Upper lobe of left lung (tissue), 6 donors: ENCODE data around the gene KMT2C. TPM values are rescaled to one million over a fixed set of nuclear protein-coding genes. Genes with fewer than 3 reads are reported as not detected.

Experiments
- ATAC-seq, 2 donors: fragments of 200-7000 bp; cut with Tn5 transposase; one replicate each; pipeline ENCODE4 v1.9.1; 2022; ENCODE audit warnings: mild to moderate bottlenecking in 2 of 2, moderate library complexity in 2 of 2; ENCODE audit not compliant: low FRiP score in 2 of 2
- DNase-seq, 2 donors: peaks; one replicate each; pipeline ENCODE4 v3.0.0-alpha.2; 2019 to 2020
- H3K27ac ChIP-seq, 4 donors: fragments of 200-600 bp; sonication (generic); one replicate each; pipeline ENCODE4 v1.5.1; 2016 to 2019
- H3K27me3 ChIP-seq, 4 donors: fragments of 200-600 bp; sonication (generic); one replicate each; pipeline ENCODE4 v1.5.1; 2017 to 2019
- H3K36me3 ChIP-seq, 4 donors: fragments of 200-600 bp; sonication (generic); one replicate each; pipeline ENCODE4 v1.5.1; 2016 to 2019
- H3K4me1 ChIP-seq, 4 donors: fragments of 200-600 bp; sonication (generic); one replicate each; pipeline ENCODE4 v1.5.1; 2018 to 2019
- H3K4me3 ChIP-seq, 4 donors: fragments of 200-600 bp; sonication (generic); one replicate each; pipeline ENCODE4 v1.5.1; 2017 to 2019; ENCODE audit warnings: mild to moderate bottlenecking in 2 of 4, moderate library complexity in 1 of 4
- H3K9me3 ChIP-seq, 4 donors: fragments of 200-600 bp; sonication (generic); one replicate each; pipeline ENCODE4 v1.5.1; 2018 to 2019
- EP300 ChIP-seq, 4 donors: sonication (generic); formaldehyde crosslinking; IDR thresholded peaks; one replicate each; pipeline ENCODE4 v1.5.1; 2017; ENCODE audit warnings: antibody characterized with exemption in 4 of 4, control low read depth in 2 of 4
- POLR2A ChIP-seq, 4 donors: fragments of 450-650 bp; IDR thresholded peaks; one replicate each; pipeline ENCODE4 v1.5.1; 2016 to 2017; ENCODE audit warnings: antibody characterized with exemption in 4 of 4, mild to moderate bottlenecking in 2 of 4
- POLR2AphosphoS5 ChIP-seq, 2 donors: sonication (generic); formaldehyde crosslinking; IDR thresholded peaks; one replicate each; pipeline ENCODE4 v1.5.1; 2017; ENCODE audit warnings: antibody characterized with exemption in 2 of 2
- WGBS, 2 donors: methylation state at CpG; one replicate each; pipeline ENCODE4 v1.1.5; 2017 to 2018; 5-methylcytosine and 5-hydroxymethylcytosine counted together
- total RNA-seq, 6 donors: library from RNA; depleted of rRNA in 4 of 6; stranded (reverse); fragments of >200 nt in 4 of 6; gene quantifications; one replicate each; pipeline versions ENCODE4 v1.1.0 to v1.2.1, GENCODE V29; 2016 to 2021
- TF ChIP-seq, protein P1 (sequence below), 6 experiments: fragments of 450-650 bp in 4 of 6; fragments of 200-600 bp in 2 of 6; sonication (generic) in 2 of 6; IDR thresholded peaks; one replicate each; pipeline ENCODE4 v1.5.1; 2016 to 2019; ENCODE audit warnings: antibody characterized with exemption in 6 of 6
- donor health status: DM: no; HTN: no; CAD: no; lungs with moderate emphysema.
- donor health status: DM: no; HTN: yes; CAD: no; lungs with severe emphysema.

Gene KMT2C
- total RNA-seq, 6 donors from 2014 or later, result 60.5 to 108 (median 85.0) TPM

GRCh38 chr7:152185558-152185957, 250.2 kb downstream of the KMT2C start:
- peak overlapping the region in 1 of 4 donors; percentile 13 for H3K27ac ChIP-seq
- H3K4me3 ChIP-seq, result no peak overlapping the region
- WGBS, 2 donors, result 67 to 73% methylated on average over 4 of the region's 4 CpGs
- no peaks in the 10 kb centered on the region for H3K4me1 ChIP-seq
- DNase-seq (no peak), ATAC-seq (no peak)
- H3K9me3 ChIP-seq, result no peaks in the 10 kb centered on the region
- TF ChIP-seq POLR2AphosphoS5 (IDR thresholded peaks at IDR 0.05) (no peak), POLR2A (IDR thresholded peaks at IDR 0.05) (no peak), EP300 (IDR thresholded peaks at IDR 0.05) (no peak)
- TF ChIP-seq, protein P1, sequence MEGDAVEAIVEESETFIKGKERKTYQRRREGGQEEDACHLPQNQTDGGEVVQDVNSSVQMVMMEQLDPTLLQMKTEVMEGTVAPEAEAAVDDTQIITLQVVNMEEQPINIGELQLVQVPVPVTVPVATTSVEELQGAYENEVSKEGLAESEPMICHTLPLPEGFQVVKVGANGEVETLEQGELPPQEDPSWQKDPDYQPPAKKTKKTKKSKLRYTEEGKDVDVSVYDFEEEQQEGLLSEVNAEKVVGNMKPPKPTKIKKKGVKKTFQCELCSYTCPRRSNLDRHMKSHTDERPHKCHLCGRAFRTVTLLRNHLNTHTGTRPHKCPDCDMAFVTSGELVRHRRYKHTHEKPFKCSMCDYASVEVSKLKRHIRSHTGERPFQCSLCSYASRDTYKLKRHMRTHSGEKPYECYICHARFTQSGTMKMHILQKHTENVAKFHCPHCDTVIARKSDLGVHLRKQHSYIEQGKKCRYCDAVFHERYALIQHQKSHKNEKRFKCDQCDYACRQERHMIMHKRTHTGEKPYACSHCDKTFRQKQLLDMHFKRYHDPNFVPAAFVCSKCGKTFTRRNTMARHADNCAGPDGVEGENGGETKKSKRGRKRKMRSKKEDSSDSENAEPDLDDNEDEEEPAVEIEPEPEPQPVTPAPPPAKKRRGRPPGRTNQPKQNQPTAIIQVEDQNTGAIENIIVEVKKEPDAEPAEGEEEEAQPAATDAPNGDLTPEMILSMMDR (IDR thresholded peaks at IDR 0.05), result no peak
- H3K27me3 ChIP-seq, result no peaks in the 10 kb centered on the region
- peaks cover 4 to 81% (median 46%) of the 10 kb centered on the region in 4 donors for H3K36me3 ChIP-seq

DNA sequence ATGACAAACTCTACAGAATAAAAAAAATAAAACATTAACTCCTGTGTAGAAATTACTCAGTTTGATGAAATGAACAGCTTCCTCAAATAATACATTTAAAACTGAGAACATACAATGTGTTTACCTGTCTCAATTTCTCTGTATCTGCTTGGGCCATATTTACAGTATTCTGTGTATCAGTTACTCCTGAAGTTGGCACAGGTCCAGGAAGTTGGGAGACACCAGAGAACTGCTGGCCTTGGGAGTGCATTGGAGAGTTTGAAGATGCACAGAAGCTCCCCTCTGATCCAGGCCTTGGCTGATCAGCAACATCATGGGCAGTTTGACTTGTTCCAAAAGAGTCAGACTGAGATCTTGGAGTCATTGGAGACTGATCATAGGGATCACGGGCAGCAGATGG, 255.2 kb downstream of the KMT2C start:
- TF ChIP-seq, protein P1 (IDR thresholded peaks at IDR 0.05), result no peak
- no peak for TF ChIP-seq POLR2AphosphoS5 (IDR thresholded peaks at IDR 0.05)
- no peak for TF ChIP-seq POLR2A (IDR thresholded peaks at IDR 0.05)
- TF ChIP-seq EP300 (IDR thresholded peaks at IDR 0.05), result no peak
- H3K36me3 ChIP-seq, result peaks cover 13 to 97% (median 63%) of the 10 kb centered on the region in 4 donors
- WGBS, 2 donors, result 100% methylated on average over 1 of the region's 1 CpG
- no peaks in the 10 kb centered on the region for H3K27me3 ChIP-seq
- H3K9me3 ChIP-seq, result no peaks in the 10 kb centered on the region
- H3K4me1 ChIP-seq, result no peaks in the 10 kb centered on the region
- H3K4me3 ChIP-seq, result no peak overlapping the region
- no peak overlapping the region for H3K27ac ChIP-seq
- DNase-seq (no peak), ATAC-seq (no peak)

GRCh38 chr7:152180048-152180447, 255.8 kb downstream of the KMT2C start:
- Histone ChIP-seq H3K36me3 (peaks cover 13 to 97% (median 65%) of the 10 kb centered on the region in 4 donors), H3K27me3 (no peaks in the 10 kb centered on the region), H3K4me1 (no peaks in the 10 kb centered on the region), H3K27ac (no peak overlapping the region), H3K4me3 (no peak overlapping the region), H3K9me3 (no peaks in the 10 kb centered on the region)
- ATAC-seq (no peak), DNase-seq (no peak)
- WGBS, 2 donors, result 96% methylated on average over 5 of the region's 5 CpGs
- TF ChIP-seq, protein P1 (IDR thresholded peaks at IDR 0.05), result no peak

- no peaks in the 10 kb centered on the region for H3K4me1 ChIP-seq
- DNase-seq (no peak), ATAC-seq (no peak)
- no peaks in the 10 kb centered on the region for H3K9me3 ChIP-seq
- 96 to 99% methylated on average over 3 of the region's 3 CpGs for WGBS, 2 donors
- H3K27me3 ChIP-seq, result no peaks in the 10 kb centered on the region
- TF ChIP-seq EP300 (IDR thresholded peaks at IDR 0.05), result no peak
- no peak for TF ChIP-seq POLR2AphosphoS5 (IDR thresholded peaks at IDR 0.05)
- TF ChIP-seq POLR2A (IDR thresholded peaks at IDR 0.05), result no peak
- TF ChIP-seq, protein P1 (IDR thresholded peaks at IDR 0.05), result no peak
- H3K36me3 ChIP-seq, result peaks cover 13 to 93% (median 61%) of the 10 kb centered on the region in 4 donors
- H3K27ac ChIP-seq, result no peak overlapping the region
- no peak overlapping the region for H3K4me3 ChIP-seq
These were observed 257.3 kb downstream of the KMT2C start for GRCh38 chr7:152178405-152179058.
